Mesenchymal stem cell (in vitro differentiated cells and primary cell): ENCODE data around the gene ETS2.
"Not testable (repeated sequence)": the region's sequence is repeated elsewhere in the genome, so short reads cannot be mapped to it uniquely, and the experiment has no call there.

Source experiments
- DNase-seq: peaks from one replicate; pipeline ENCODE4 v3.0.0-alpha.2; 2013
- H2AFZ ChIP-seq: one replicate; pipeline ENCODE4 v1.6.1; 2013; ENCODE audit warnings: low read depth, mild to moderate bottlenecking, control low read depth, inconsistent platforms, low read length, moderate library complexity
- H2AK5ac ChIP-seq: 2 replicates; pipeline ENCODE4 v1.6.1; 2013; ENCODE audit warnings: low read length, moderate library complexity, mild to moderate bottlenecking, inconsistent platforms; ENCODE audit not compliant: severe bottlenecking
- H2BK120ac ChIP-seq: one replicate; pipeline ENCODE4 v1.6.1; 2013; ENCODE audit warnings: low read depth, mild to moderate bottlenecking, inconsistent platforms, low read length, moderate library complexity
- H2BK12ac ChIP-seq, 2 experiments: one replicate each; pipeline ENCODE4 v1.6.1; 2013; ENCODE audit warnings: inconsistent platforms in 2 of 2, low read length in 2 of 2, mild to moderate bottlenecking in 2 of 2, moderate library complexity in 2 of 2, control low read depth in 1 of 2
- H2BK15ac ChIP-seq: one replicate; pipeline ENCODE4 v1.6.1; 2013; ENCODE audit warnings: mild to moderate bottlenecking, low read depth, inconsistent platforms; ENCODE audit not compliant: poor library complexity, severe bottlenecking
- H2BK5ac ChIP-seq: 2 replicates; pipeline ENCODE4 v1.6.1; 2013; ENCODE audit warnings: low read depth, mild to moderate bottlenecking, low read length, control low read depth, inconsistent platforms; ENCODE audit not compliant: poor library complexity, severe bottlenecking
- H3K14ac ChIP-seq, 2 experiments: one replicate each; pipeline ENCODE4 v1.6.1; 2013; ENCODE audit warnings: inconsistent platforms in 2 of 2, low read length in 2 of 2, control low read depth in 1 of 2, mild to moderate bottlenecking in 1 of 2, moderate library complexity in 1 of 2
- H3K18ac ChIP-seq, 2 experiments: one replicate each; pipeline ENCODE4 v1.6.1; 2013; ENCODE audit warnings: inconsistent platforms in 2 of 2, low read length in 2 of 2, control low read depth in 1 of 2, low read depth in 1 of 2, mild to moderate bottlenecking in 1 of 2
- H3K23ac ChIP-seq, 2 experiments: one replicate each; pipeline ENCODE4 v1.6.1; 2013; ENCODE audit warnings: inconsistent platforms in 2 of 2, low read length in 2 of 2, mild to moderate bottlenecking in 2 of 2, moderate library complexity in 2 of 2, control low read depth in 1 of 2
- H3K27ac ChIP-seq: 2 replicates; pipeline ENCODE4 v1.5.1; 2013; ENCODE audit warnings: mild to moderate bottlenecking, moderate library complexity, low read length, control low read depth, inconsistent platforms; ENCODE audit not compliant: poor library complexity, severe bottlenecking
- H3K27me3 ChIP-seq, 2 experiments: 2 replicates each; pipeline versions ENCODE4 v1.6.1 to v1.7.0; 2013; ENCODE audit warnings: low read length in 2 of 2, mild to moderate bottlenecking in 2 of 2, moderate library complexity in 2 of 2, control low read depth in 1 of 2, inconsistent platforms in 1 of 2; ENCODE audit not compliant: control insufficient read depth in 1 of 2, insufficient read depth in 1 of 2
- H3K36me3 ChIP-seq, 2 experiments: 2 replicates each; pipeline versions ENCODE4 v1.6.1 to v1.7.0; 2013; ENCODE audit warnings: low read length in 2 of 2, control low read depth in 1 of 2, inconsistent platforms in 1 of 2, low read depth in 1 of 2, mild to moderate bottlenecking in 1 of 2; ENCODE audit not compliant: insufficient read depth in 2 of 2, control insufficient read depth in 1 of 2
- H3K4ac ChIP-seq, 2 experiments: one replicate each; pipeline ENCODE4 v1.6.1; 2013; ENCODE audit warnings: inconsistent platforms in 2 of 2, low read length in 2 of 2, mild to moderate bottlenecking in 2 of 2, moderate library complexity in 2 of 2, control low read depth in 1 of 2, low read depth in 1 of 2
- H3K4me1 ChIP-seq: 2 replicates; pipeline ENCODE4 v1.6.1; 2013; ENCODE audit warnings: low read depth, low read length, control low read depth; ENCODE audit not compliant: control insufficient read depth, insufficient read depth
- H3K4me2 ChIP-seq: 2 replicates; pipeline ENCODE4 v1.6.1; 2013; ENCODE audit warnings: low read length, mild to moderate bottlenecking, inconsistent platforms; ENCODE audit not compliant: poor library complexity, severe bottlenecking
- H3K4me3 ChIP-seq, 2 experiments: 2 replicates each; pipeline versions ENCODE4 v1.5.1 to v1.7.0; 2013; ENCODE audit warnings: low read length in 2 of 2, mild to moderate bottlenecking in 2 of 2, control low read depth in 1 of 2, low read depth in 1 of 2; ENCODE audit not compliant: insufficient read depth in 1 of 2
- H3K79me1 ChIP-seq: replicated peaks from 2 replicates; pipeline ENCODE4 v1.6.1; 2013; ENCODE audit warnings: mild to moderate bottlenecking, control low read depth, low read length, inconsistent platforms; ENCODE audit not compliant: poor library complexity, severe bottlenecking
- H3K9ac ChIP-seq: 2 replicates; pipeline ENCODE4 v1.7.0; 2013; ENCODE audit warnings: mild to moderate bottlenecking, low read length, moderate library complexity
- H3K9me3 ChIP-seq: 2 replicates; pipeline ENCODE4 v1.7.0; 2013; ENCODE audit warnings: mild to moderate bottlenecking, low read length; ENCODE audit not compliant: control insufficient read depth
- H4K8ac ChIP-seq: one replicate; pipeline ENCODE4 v1.6.1; 2013; ENCODE audit warnings: inconsistent platforms, mild to moderate bottlenecking, low read length, moderate library complexity
- H4K91ac ChIP-seq: one replicate; pipeline ENCODE4 v1.6.1; 2013; ENCODE audit warnings: mild to moderate bottlenecking, low read length, inconsistent platforms
- WGBS: methylation state at CpG from one replicate; pipeline ENCODE4 v1.1.7; 2013; ENCODE audit warnings: mixed read lengths; 5-methylcytosine and 5-hydroxymethylcytosine counted together

Gene ETS2

DNA sequence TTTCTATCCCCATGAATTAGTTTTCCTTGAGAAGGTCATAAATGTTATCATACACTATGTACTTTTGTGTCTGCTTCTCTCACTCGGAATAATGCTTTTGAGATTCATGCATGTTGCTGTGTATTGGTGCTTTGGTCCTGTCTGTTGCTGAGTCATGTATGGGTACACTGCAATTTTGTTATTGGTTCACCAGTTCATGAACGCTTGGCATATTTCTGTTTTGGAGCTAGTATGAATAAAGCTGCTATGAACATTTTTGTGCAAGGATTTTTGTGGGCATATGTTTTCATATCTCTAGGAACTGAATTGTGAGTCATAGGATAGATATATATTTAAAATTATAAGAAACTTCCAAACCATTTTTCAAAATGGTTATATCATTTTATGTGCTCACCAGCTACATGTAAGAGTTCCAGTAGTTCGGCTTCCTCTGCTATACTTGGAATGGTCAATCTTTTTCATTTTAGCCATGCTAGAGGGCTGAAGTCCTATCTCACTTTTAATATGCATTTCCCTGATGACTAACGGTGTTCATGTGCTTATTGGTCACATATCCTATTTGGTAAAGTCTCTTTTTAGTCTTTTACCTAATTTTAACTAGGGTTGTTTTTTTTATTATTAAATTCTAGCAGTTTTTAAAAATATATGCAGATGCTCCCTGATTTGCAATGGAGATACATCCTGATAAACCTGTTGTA is 38.2 kb downstream of the ETS2 start:
- H3K36me3 ChIP-seq, result no peaks in the 10 kb centered on the region
- H3K79me1 ChIP-seq, result no peaks in the 10 kb centered on the region
- no peak overlapping the region for H3K4me2 ChIP-seq
- no peak overlapping the region for H3K23ac ChIP-seq
- H3K27me3 ChIP-seq, result no peaks in the 10 kb centered on the region
- 96% methylated on average over 3 of the region's 4 CpGs for WGBS
- no peak overlapping the region for H2BK120ac ChIP-seq
- H2BK15ac ChIP-seq, result no peak overlapping the region
- H3K18ac ChIP-seq, result no peak overlapping the region
- H3K9ac ChIP-seq, result no peak overlapping the region
- H3K14ac ChIP-seq, result no peak overlapping the region
- H3K27ac ChIP-seq, result no peak overlapping the region
- H3K4me1 ChIP-seq, result peaks cover 7% of the 10 kb centered on the region
- H2BK5ac ChIP-seq, result no peak overlapping the region
- H4K8ac ChIP-seq, result no peak overlapping the region
- H2AFZ ChIP-seq, result no peak overlapping the region
- H3K4ac ChIP-seq, result no peak overlapping the region
- no peak for DNase-seq
- H2AK5ac ChIP-seq, result no peak overlapping the region
- H2BK12ac ChIP-seq, result no peak overlapping the region
- no peak overlapping the region for H4K91ac ChIP-seq
- H3K4me3 ChIP-seq, result no peak overlapping the region
- H3K9me3 ChIP-seq, result no peaks in the 10 kb centered on the region

DNA sequence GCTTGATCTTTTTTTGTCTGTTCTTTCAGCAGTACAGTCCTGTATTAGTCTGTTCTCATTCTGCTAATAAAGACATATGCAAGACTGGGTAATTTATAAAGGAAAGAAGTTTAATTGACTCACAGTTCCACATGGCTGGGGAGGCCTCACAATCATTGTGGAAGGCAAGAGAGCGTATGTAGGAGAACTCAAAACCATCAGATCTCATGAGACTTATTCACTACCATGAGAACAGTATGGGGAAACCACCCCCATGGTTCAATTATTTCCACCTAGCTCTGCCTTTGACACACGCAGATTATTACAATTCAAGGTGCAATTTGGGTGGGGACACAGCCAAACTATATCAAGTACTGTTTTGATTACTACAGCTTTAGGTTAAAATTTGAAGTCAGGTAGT is 39.6 kb downstream of the ETS2 start:
- H3K9me3 ChIP-seq, H3K27me3 ChIP-seq, H3K27ac ChIP-seq, H2BK120ac ChIP-seq, H3K4me2 ChIP-seq, H3K4ac ChIP-seq, H3K4me3 ChIP-seq, H2BK15ac ChIP-seq, H2BK5ac ChIP-seq, H2AK5ac ChIP-seq, DNase-seq, H3K23ac ChIP-seq, H4K91ac ChIP-seq, H4K8ac ChIP-seq, H2AFZ ChIP-seq, H3K79me1 ChIP-seq, H3K18ac ChIP-seq, H3K9ac ChIP-seq, H2BK12ac ChIP-seq, H3K36me3 ChIP-seq, H3K4me1 ChIP-seq, H3K14ac ChIP-seq: not testable (repeated sequence)
- WGBS, result 100% methylated on average over 1 of the region's 2 CpGs

DNA sequence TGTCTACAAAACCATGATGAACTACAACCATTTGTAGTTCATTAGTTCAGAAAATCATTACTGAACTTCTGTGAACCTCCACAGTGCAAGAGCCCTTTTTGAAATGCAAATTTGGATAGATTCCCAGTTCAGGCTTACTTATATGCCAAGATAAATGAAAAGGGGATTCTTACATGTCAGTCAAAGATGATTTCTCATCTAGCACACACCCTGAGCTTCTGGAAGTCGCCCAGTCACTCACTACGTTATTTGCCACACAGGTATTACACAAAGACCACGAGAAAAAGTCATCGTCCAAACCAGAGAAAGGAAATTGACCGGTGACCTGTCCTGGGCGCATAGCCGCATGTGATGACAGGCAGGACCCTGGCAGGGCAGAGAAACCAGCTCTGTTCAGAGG is 41.8 kb downstream of the ETS2 start:
- H3K4me1 ChIP-seq, result peaks cover 4% of the 10 kb centered on the region
- 71% methylated on average over 7 of the region's 7 CpGs for WGBS
- H3K4me3 ChIP-seq, result no peak overlapping the region
- no peak overlapping the region for H3K4me2 ChIP-seq
- peak overlapping the region; percentile 72 to 84 for H3K18ac ChIP-seq
- no peak overlapping the region for H2AFZ ChIP-seq
- H3K9me3 ChIP-seq, result peaks cover 5% of the 10 kb centered on the region
- H2BK12ac ChIP-seq, result peak overlapping the region; percentile 78 to 83
- no peaks in the 10 kb centered on the region for H3K36me3 ChIP-seq
- peak overlapping the region; percentile 95 for H2BK15ac ChIP-seq
- no peak overlapping the region for H2BK5ac ChIP-seq
- peaks cover 0 to 5% of the 10 kb centered on the region in 2 experiments for H3K27me3 ChIP-seq
- no peak overlapping the region for H2AK5ac ChIP-seq
- no peak overlapping the region for H3K27ac ChIP-seq
- H3K79me1 ChIP-seq, result no peaks in the 10 kb centered on the region
- H3K14ac ChIP-seq, result no peak overlapping the region
- peak overlapping the region in 1 of 2 experiments; percentile 71 for H3K4ac ChIP-seq
- peak overlapping the region; percentile 9 for H2BK120ac ChIP-seq
- no peak overlapping the region for H3K23ac ChIP-seq
- DNase-seq, result no peak
- peak overlapping the region; percentile 92 for H4K91ac ChIP-seq
- no peak overlapping the region for H3K9ac ChIP-seq
- H4K8ac ChIP-seq, result peak overlapping the region; percentile 71

DNA sequence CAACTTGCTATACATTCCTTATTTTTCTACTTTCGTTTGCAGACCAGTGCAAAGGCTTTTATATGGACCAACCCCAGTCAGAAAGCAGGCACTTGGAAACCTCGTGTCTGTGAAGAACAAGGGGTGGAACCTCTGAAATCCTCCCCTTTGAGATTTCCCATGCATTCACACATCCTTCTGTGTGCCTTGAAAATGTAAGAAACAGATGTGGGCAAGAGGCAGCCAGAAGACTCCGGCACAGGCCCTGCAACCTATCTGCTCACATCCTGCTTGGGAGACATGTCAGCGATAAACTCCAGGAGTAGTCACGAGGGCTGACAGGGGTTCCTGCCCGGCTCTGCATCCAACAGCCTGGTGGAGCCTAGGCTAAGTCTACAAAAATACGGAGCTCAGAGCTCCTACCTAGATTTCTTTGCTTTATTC is 42.5 kb downstream of the ETS2 start:
- Histone ChIP-seq H2BK120ac (no peak overlapping the region), H3K27ac (no peak overlapping the region), H2BK5ac (no peak overlapping the region), H3K9me3 (peaks cover 5% of the 10 kb centered on the region), H3K23ac (no peak overlapping the region), H4K91ac (no peak overlapping the region), H3K79me1 (no peaks in the 10 kb centered on the region), H3K9ac (no peak overlapping the region), H3K14ac (no peak overlapping the region), H2AFZ (no peak overlapping the region), H3K4me1 (peaks cover 5% of the 10 kb centered on the region), H2AK5ac (no peak overlapping the region), H3K4me2 (no peak overlapping the region), H2BK12ac (no peak overlapping the region), H4K8ac (peak overlapping the region; percentile 24), H3K36me3 (no peaks in the 10 kb centered on the region), H3K18ac (peak overlapping the region in 1 of 2 experiments; percentile 28), H2BK15ac (no peak overlapping the region), H3K27me3 (peaks cover 0 to 9% of the 10 kb centered on the region in 2 experiments), H3K4ac (no peak overlapping the region), H3K4me3 (no peak overlapping the region)
- 16% methylated on average over 5 of the region's 7 CpGs for WGBS
- DNase-seq, result peak; percentile 79
